IMR-90 (cell line): ENCODE data around the gene CIC. TPM values are rescaled to one million over a fixed set of nuclear protein-coding genes. Genes with fewer than 3 reads are reported as not detected.

Experiments used
- ATAC-seq: fragments of 200-7000 bp; cut with Tn5 transposase; 2 replicates; pipeline ENCODE4 v1.9.1; 2020; ENCODE audit warnings: low read depth, mild to moderate bottlenecking, moderate library complexity
- BruUV-seq: library from RNA; stranded (reverse); fragments of 400-500 nt; replicated peaks from 2 replicates; lab custom pipeline; 2021; lab: Mats Ljungman, UMichigan
- CTCF ChIA-PET: fragments of 300-600 bp; formaldehyde crosslinking; extraction: SDS; loops from one replicate; lab custom pipeline; 2021; ENCODE audit warnings: antibody characterized with exemption; lab: Yijun Ruan, JAX
- POLR2A ChIA-PET: fragments of 300-600 bp; sonication (Branson Sonifier 250); formaldehyde crosslinking; loops from one replicate; lab custom pipeline; 2022; ENCODE audit warnings: antibody characterized with exemption; ENCODE audit not compliant: unreplicated experiment; lab: Charles Lee
- DNase-seq: peaks from one replicate; pipeline ENCODE4 v3.0.0; 2013
- H2AFZ ChIP-seq: replicated peaks from 2 replicates; pipeline ENCODE3; 2013; ENCODE audit warnings: low read length, mild to moderate bottlenecking; ENCODE audit not compliant: poor library complexity
- H2AK5ac ChIP-seq: 2 replicates; pipeline ENCODE4 v1.6.1; 2013; ENCODE audit warnings: low read depth, low read length, inconsistent platforms
- H2AK9ac ChIP-seq: replicated peaks from 2 replicates; pipeline ENCODE3; 2013; ENCODE audit warnings: mild to moderate bottlenecking, low read depth, low read length, moderate library complexity; ENCODE audit not compliant: poor library complexity
- H2BK120ac ChIP-seq: 2 replicates; pipeline ENCODE4 v1.6.1; 2013; ENCODE audit warnings: low read depth, low read length, inconsistent platforms
- H2BK15ac ChIP-seq: 3 replicates; pipeline ENCODE4 v1.6.1; 2013; ENCODE audit warnings: low read depth, low read length, inconsistent platforms
- H2BK20ac ChIP-seq: 2 replicates; pipeline ENCODE4 v1.6.1; 2013; ENCODE audit warnings: low read depth, mild to moderate bottlenecking, inconsistent platforms, low read length, moderate library complexity
- H2BK5ac ChIP-seq: 2 replicates; pipeline ENCODE4 v1.6.1; 2013; ENCODE audit warnings: mild to moderate bottlenecking, low read depth, low read length, inconsistent platforms; ENCODE audit not compliant: poor library complexity, severe bottlenecking
- H3K14ac ChIP-seq: replicated peaks from 2 replicates; pipeline ENCODE4 v1.6.1; 2013; ENCODE audit warnings: low read depth, low read length, inconsistent platforms
- H3K18ac ChIP-seq: 2 replicates; pipeline ENCODE4 v1.6.1; 2013; ENCODE audit warnings: low read depth, low read length, control low read depth
- H3K23ac ChIP-seq: 2 replicates; pipeline ENCODE4 v1.6.1; 2013; ENCODE audit warnings: low read depth, low read length, inconsistent platforms
- H3K27ac ChIP-seq: 2 replicates; pipeline ENCODE4 v1.5.1; 2013; ENCODE audit warnings: mild to moderate bottlenecking, control low read depth, low read length; ENCODE audit not compliant: insufficient read depth
- H3K27me3 ChIP-seq: 2 replicates; pipeline ENCODE4 v1.6.1; 2013; ENCODE audit warnings: low read length; ENCODE audit not compliant: control insufficient read depth, insufficient read depth
- H3K36me3 ChIP-seq: 2 replicates; pipeline ENCODE4 v1.6.1; 2013; ENCODE audit warnings: low read length, mixed read lengths; ENCODE audit not compliant: control insufficient read depth, insufficient read depth
- H3K4ac ChIP-seq: 2 replicates; pipeline ENCODE4 v1.6.1; 2013; ENCODE audit warnings: low read depth, low read length, inconsistent platforms
- H3K4me1 ChIP-seq: 2 replicates; pipeline ENCODE4 v1.6.1; 2013; ENCODE audit warnings: low read length, mixed read lengths; ENCODE audit not compliant: control insufficient read depth, insufficient read depth
- H3K4me2 ChIP-seq: 2 replicates; pipeline ENCODE4 v1.6.1; 2013; ENCODE audit warnings: low read depth, mild to moderate bottlenecking, control low read depth, low read length, moderate library complexity
- H3K4me3 ChIP-seq: 2 replicates; pipeline ENCODE4 v1.5.1; 2013; ENCODE audit warnings: low read depth, mild to moderate bottlenecking, control low read depth, low read length, moderate library complexity; ENCODE audit not compliant: insufficient read depth
- H3K56ac ChIP-seq: 2 replicates; pipeline ENCODE4 v1.6.1; 2013; ENCODE audit warnings: low read length, inconsistent platforms; ENCODE audit not compliant: insufficient read depth; ENCODE audit errors: extremely low read depth
- H3K79me1 ChIP-seq, 2 experiments: 2 replicates each; pipeline ENCODE4 v1.6.1; 2013; ENCODE audit warnings: low read length in 2 of 2, inconsistent platforms in 1 of 2, low read depth in 1 of 2
- H3K9ac ChIP-seq: 2 replicates; pipeline ENCODE4 v1.6.1; 2013; ENCODE audit warnings: low read depth, low read length, control low read depth
- H3K9me1 ChIP-seq: 2 replicates; pipeline ENCODE4 v1.6.1; 2013; ENCODE audit warnings: low read length, inconsistent platforms; ENCODE audit not compliant: insufficient read depth
- H3K9me3 ChIP-seq: 2 replicates; pipeline ENCODE4 v1.6.1; 2013; ENCODE audit warnings: low read length; ENCODE audit not compliant: control insufficient read depth, insufficient read depth
- H4K20me1 ChIP-seq: 2 replicates; pipeline ENCODE4 v1.6.1; 2013; ENCODE audit warnings: low read length, inconsistent platforms; ENCODE audit not compliant: insufficient read depth
- H4K5ac ChIP-seq: 2 replicates; pipeline ENCODE4 v1.6.1; 2013; ENCODE audit warnings: mild to moderate bottlenecking, low read depth, low read length, control low read depth
- H4K8ac ChIP-seq, 2 experiments: 2 replicates each; pipeline ENCODE4 v1.6.1; 2013; ENCODE audit warnings: low read depth in 2 of 2, low read length in 2 of 2, control low read depth in 1 of 2, inconsistent platforms in 1 of 2
- H4K91ac ChIP-seq: 2 replicates; pipeline ENCODE4 v1.6.1; 2013; ENCODE audit warnings: low read depth, low read length, inconsistent platforms; ENCODE audit not compliant: insufficient read depth
- BHLHE40 ChIP-seq: fragments of 150-350 bp; IDR thresholded peaks from 2 replicates; pipeline ENCODE4 v1.6.1; 2016; ENCODE audit warnings: mild to moderate bottlenecking, low read depth, low read length
- CEBPB ChIP-seq: IDR thresholded peaks from 2 replicates; pipeline ENCODE4 v1.6.1; 2012; ENCODE audit warnings: low read depth, low read length, improper control_type of control experiment
- CHD1 ChIP-seq: IDR thresholded peaks from 2 replicates; pipeline ENCODE4 v1.6.1; 2012; ENCODE audit warnings: low read depth, low read length, improper control_type of control experiment
- CTCF ChIP-seq: conservative IDR thresholded peaks from 2 replicates; pipeline ENCODE4 v1.5.1; 2012; ENCODE audit warnings: mild to moderate bottlenecking, low read depth, low read length, improper control_type of control experiment
- FOS ChIP-seq: fragments of 150-350 bp; IDR thresholded peaks from 2 replicates; pipeline ENCODE4 v1.6.1; 2016; ENCODE audit warnings: low read depth, low read length
- MAFK ChIP-seq: IDR thresholded peaks from 2 replicates; pipeline ENCODE4 v1.6.1; 2012; ENCODE audit warnings: low read depth, low read length, improper control_type of control experiment
- MXI1 ChIP-seq: IDR thresholded peaks from 2 replicates; pipeline ENCODE4 v1.6.1; 2012; ENCODE audit warnings: low read depth, mild to moderate bottlenecking, low read length, moderate library complexity, borderline replicate concordance
- POLR2A ChIP-seq: IDR thresholded peaks from 2 replicates; pipeline ENCODE4 v1.6.1; 2012; ENCODE audit warnings: mild to moderate bottlenecking, low read depth, low read length
- RAD21 ChIP-seq: IDR thresholded peaks from 2 replicates; pipeline ENCODE4 v1.6.1; 2012; ENCODE audit warnings: low read length, improper control_type of control experiment
- RCOR1 ChIP-seq: IDR thresholded peaks from 2 replicates; pipeline ENCODE4 v1.6.1; 2012; ENCODE audit warnings: mild to moderate bottlenecking, low read length, improper control_type of control experiment; ENCODE audit not compliant: insufficient replicate concordance
- RFX5 ChIP-seq: IDR thresholded peaks from 2 replicates; pipeline ENCODE4 v1.8.0; 2012; ENCODE audit warnings: low read depth, mild to moderate bottlenecking, low read length, moderate library complexity
- SMC3 ChIP-seq: fragments of 150-350 bp; IDR thresholded peaks from 2 replicates; pipeline ENCODE4 v1.6.1; 2016; ENCODE audit warnings: low read depth, mild to moderate bottlenecking, antibody characterized with exemption, low read length, moderate library complexity
- USF2 ChIP-seq: fragments of 150-350 bp; IDR thresholded peaks from 2 replicates; pipeline ENCODE4 v1.6.1; 2017; ENCODE audit warnings: mild to moderate bottlenecking, antibody characterized with exemption, low read length, low read depth
- WGBS, 2 experiments: methylation state at CpG; one replicate each; pipeline versions ENCODE4 v1.1.5 to v1.1.7; 2013; ENCODE audit warnings: missing lambda C conversion rate in 2 of 2; ENCODE audit not compliant: insufficient read length in 1 of 2; ENCODE audit errors: extremely low coverage in 2 of 2; 5-methylcytosine and 5-hydroxymethylcytosine counted together
- dilution Hi-C: fragments of 300-500 bp; cut with HindIII; formaldehyde crosslinking; loops from one replicate; pipeline ENCODE4 v1.14.3; 2018; ENCODE audit warnings: low sequenced_read_pairs; ENCODE audit not compliant: unreplicated experiment
- in situ Hi-C: fragments of 300-500 bp; cut with MboI; formaldehyde crosslinking; loops from 3 replicates; pipeline ENCODE4 v1.14.3; 2019; ENCODE audit warnings: low sequenced_read_pairs, inconsistent platforms, mixed read lengths
- intact Hi-C: fragments of 100-400 bp; cut with micrococcal nuclease; formaldehyde crosslinking; loops from 2 replicates; pipeline ENCODE4 v1.10.0; 2022
- polyA plus RNA-seq, 3 experiments: library from polyadenylated mRNA; depleted of rRNA; stranded (reverse); fragments of >200 nt; gene quantifications; 2 replicates each; pipeline ENCODE4 v1.2.3, GENCODE V29; 2012; ENCODE audit warnings: low replicate concordance in 1 of 3
- total RNA-seq: library from RNA; depleted of rRNA; stranded (reverse); fragments of >200 nt; gene quantifications from 2 replicates; pipeline ENCODE4 v1.2.3, GENCODE V29; 2012
- TF ChIP-seq, protein P1 (sequence below): fragments of 150-350 bp; IDR thresholded peaks from 2 replicates; pipeline ENCODE4 v1.6.1; 2016; ENCODE audit warnings: low read depth, mild to moderate bottlenecking, low read length, moderate library complexity, borderline replicate concordance

The CIC gene
- total and polyA plus RNA-seq, 2 of the 4 experiments (the other 2 are of a cell fraction) = 1.8 to 23.2 TPM

DNA sequence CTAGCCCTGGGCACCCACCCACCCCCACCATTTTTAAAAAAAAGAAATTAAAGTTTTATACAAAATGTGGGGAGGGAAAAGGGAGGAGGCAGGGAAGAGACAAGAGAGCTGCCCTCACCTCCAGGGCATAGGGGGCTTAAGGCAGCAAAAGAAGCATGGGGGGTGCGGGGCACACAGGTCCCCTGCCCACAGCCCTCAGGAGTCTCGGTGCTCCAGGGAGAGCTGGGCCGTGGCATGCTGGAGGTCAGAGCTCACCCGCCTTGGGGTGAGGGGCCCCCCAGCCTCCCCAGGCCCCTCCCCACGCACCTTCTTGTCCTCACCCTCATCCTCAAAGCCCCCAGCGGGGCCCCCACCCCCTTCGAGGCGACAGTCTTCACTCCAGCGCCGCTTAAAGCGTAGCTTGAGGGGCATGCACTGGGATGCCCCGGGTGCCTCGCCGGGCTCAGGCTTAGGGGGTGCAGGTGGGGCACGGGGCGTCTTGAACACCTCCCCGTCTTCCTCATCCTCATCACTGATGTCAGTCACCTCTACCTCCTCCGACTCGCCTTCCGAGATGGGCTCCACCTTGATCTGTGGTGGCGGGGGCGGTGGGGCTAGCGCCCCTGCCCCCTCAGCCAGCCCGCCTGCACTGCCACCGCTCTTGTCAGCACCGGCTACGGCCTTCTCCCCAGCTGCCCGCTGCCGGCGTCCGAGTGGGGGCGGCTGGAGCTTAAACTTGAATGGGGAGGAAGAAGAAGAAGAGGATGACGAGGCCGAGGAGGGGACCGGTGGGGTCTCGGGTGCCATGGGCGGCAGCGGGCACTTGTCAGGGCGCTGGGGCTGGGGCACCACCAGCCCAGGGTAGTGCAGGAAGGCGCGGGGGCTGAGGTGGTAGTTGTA, 20.5 kb upstream of the CIC start:
- Histone ChIP-seq H2AK9ac (no peak overlapping the region), H3K79me1 (peaks cover 6 to 66% of the 10 kb centered on the region in 2 experiments; a peak in 3 of 4 replicates), H4K5ac (no peak overlapping the region), H3K36me3 (peaks cover 15% of the 10 kb centered on the region), H3K56ac (no peak overlapping the region), H4K8ac (no peak overlapping the region), H3K4me1 (peaks cover 27% of the 10 kb centered on the region), H3K23ac (no peak overlapping the region), H3K14ac (no peak overlapping the region), H2BK15ac (no peak overlapping the region), H3K9me3 (no peaks in the 10 kb centered on the region), H3K9me1 (peaks cover 7% of the 10 kb centered on the region; the same call in 1 of the 2 replicates), H3K27me3 (no peaks in the 10 kb centered on the region), H2BK120ac (no peak overlapping the region), H3K4me3 (no peak overlapping the region), H2AFZ (no peak overlapping the region), H3K4ac (no peak overlapping the region), H2AK5ac (no peak overlapping the region), H4K91ac (no peak overlapping the region), H2BK20ac (no peak overlapping the region), H3K27ac (no peak overlapping the region), H4K20me1 (peaks cover 54% of the 10 kb centered on the region), H3K4me2 (no peak overlapping the region), H3K18ac (no peak overlapping the region), H2BK5ac (no peak overlapping the region), H3K9ac (no peak overlapping the region)
- DNase-seq (no peak), ATAC-seq (no peak)
- WGBS, 2 experiments = 93% methylated on average over 14 of the region's 41 CpGs; no CpG with 5 or more reads in 1 of the 2 experiments
- ChIA-PET CTCF (no interaction called here), POLR2A (interaction anchor here (0.5 to 0.6 kb wide), 2 partner anchors 43 to 125 kb away, joined by 3 to 4 read pairs; no protein-coding TSS in a partner anchor)
- no TSS peak for BruUV-seq
- in situ Hi-C loops (no loop called here), dilution Hi-C loops (no loop called here), intact Hi-C loops (no loop called here)
- TF ChIP-seq MAFK (no peak), SMC3 (no peak), CTCF (no peak), RCOR1 (no peak), BHLHE40 (no peak), CHD1 (no peak), POLR2A (no peak), MXI1 (no peak), USF2 (no peak), CEBPB (no peak), RFX5 (no peak), FOS (no peak), RAD21 (no peak)
- TF ChIP-seq, protein P1, sequence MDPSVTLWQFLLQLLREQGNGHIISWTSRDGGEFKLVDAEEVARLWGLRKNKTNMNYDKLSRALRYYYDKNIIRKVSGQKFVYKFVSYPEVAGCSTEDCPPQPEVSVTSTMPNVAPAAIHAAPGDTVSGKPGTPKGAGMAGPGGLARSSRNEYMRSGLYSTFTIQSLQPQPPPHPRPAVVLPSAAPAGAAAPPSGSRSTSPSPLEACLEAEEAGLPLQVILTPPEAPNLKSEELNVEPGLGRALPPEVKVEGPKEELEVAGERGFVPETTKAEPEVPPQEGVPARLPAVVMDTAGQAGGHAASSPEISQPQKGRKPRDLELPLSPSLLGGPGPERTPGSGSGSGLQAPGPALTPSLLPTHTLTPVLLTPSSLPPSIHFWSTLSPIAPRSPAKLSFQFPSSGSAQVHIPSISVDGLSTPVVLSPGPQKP = no peak
